DOHH2 (cell line): ENCODE measurements around the gene NTPCR.

Experiments
- CTCF ChIP-seq: fragments of 200-600 bp; sonication (generic); IDR thresholded peaks from one replicate; pipeline ENCODE4 v1.5.1; 2014; ENCODE audit warnings: antibody characterized with exemption, mild to moderate bottlenecking, low read depth, low read length; ENCODE audit not compliant: poor library complexity, severe bottlenecking
- EZH2phosphoT487 ChIP-seq: fragments of 200-600 bp; sonication (generic); IDR thresholded peaks from 2 replicates; pipeline ENCODE4 v1.6.1; 2017; ENCODE audit warnings: borderline replicate concordance, mild to moderate bottlenecking, antibody characterized with exemption, low read length, moderate library complexity, mixed read lengths

- TF ChIP-seq CTCF (no peak), EZH2phosphoT487 (no peak)
These were observed 12.6 kb downstream of the NTPCR start for GRCh38 chr1:232962761-232963745.
